Activated naive CD4-positive, alpha-beta T cell treated with anti-CD3 and anti-CD28 coated beads, Interleukin-2, amount 50 U/mL, for 72 hours (primary cell): ENCODE results near the gene GTF2B. TPM values are rescaled to one million over a fixed set of nuclear protein-coding genes. Genes with fewer than 3 reads are reported as not detected.
A peak's percentile ranks its signal among the peaks of the same experiment; 100 is the strongest.
"Not testable (repeated sequence)": the region's sequence is repeated elsewhere in the genome, so short reads cannot be mapped to it uniquely, and the experiment has no call there.

ENCODE experiments used
- ATAC-seq, 2 donors: fragments of 150-1000 bp; cut with Tn5 transposase; 2 replicates each; pipeline ENCODE4 v1.10.0; 2021; ENCODE audit warnings: mild to moderate bottlenecking in 2 of 2, moderate library complexity in 2 of 2
- DNase-seq, 2 donors: peaks; one replicate each; pipeline ENCODE4 v3.0.0; 2021 to 2022; ENCODE audit warnings: low spot score in 2 of 2
- H3K27ac Mint-ChIP-seq, 2 donors: one replicate each; pipeline ENCODE4 v1.8.0; 2022; ENCODE audit warnings: mild to moderate bottlenecking in 2 of 2, mixed read lengths in 2 of 2
- H3K36me3 Mint-ChIP-seq, 2 donors: one replicate each; pipeline ENCODE4 v1.8.0; 2022; ENCODE audit warnings: mixed read lengths in 2 of 2
- H3K9me3 Mint-ChIP-seq, 2 donors: one replicate each; pipeline ENCODE4 v1.8.0; 2022; ENCODE audit warnings: mixed read lengths in 2 of 2
- total RNA-seq, 2 donors: library from RNA; stranded (reverse); gene quantifications; one replicate each; pipeline ENCODE4 v1.2.3, GENCODE V29; 2022

Gene GTF2B
- total RNA-seq, 2 donors from 2014 or later, result 40.0 to 55.8 TPM

DNA sequence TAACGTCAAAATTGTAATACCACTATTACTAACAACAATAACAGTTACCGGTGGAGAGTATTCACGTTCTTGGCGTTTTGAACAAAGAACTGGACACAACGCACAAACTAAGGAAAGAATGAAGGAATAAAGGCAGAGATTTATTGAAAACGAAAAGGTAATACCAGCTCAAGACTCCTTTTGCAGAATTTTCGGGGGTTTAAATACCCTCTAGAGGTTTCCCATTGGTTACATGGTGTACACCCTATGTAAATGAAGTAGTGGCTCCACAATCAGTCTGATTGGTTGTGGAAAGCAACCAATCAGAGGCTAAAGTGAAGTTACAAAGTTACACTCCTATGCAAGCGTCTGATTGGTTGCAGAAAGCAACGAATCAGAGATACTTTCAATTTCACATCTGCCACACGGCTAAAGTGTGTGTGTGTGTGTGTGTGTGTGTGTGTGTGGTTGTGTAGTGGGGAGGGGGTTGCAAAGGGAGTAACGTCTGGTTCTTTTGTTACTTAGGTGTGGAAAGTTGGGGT lies 1.1 kb upstream of the GTF2B start:
- H3K36me3 Mint-ChIP-seq, result peaks cover 18 to 24% of the 10 kb centered on the region in 2 donors
- DNase-seq, result no peak
- peak in 1 of 2 donors; percentile 30 for ATAC-seq
- H3K27ac Mint-ChIP-seq, result peak overlapping the region in 1 of 2 donors; percentile 92
- H3K9me3 Mint-ChIP-seq, result peaks cover 0 to 7% of the 10 kb centered on the region in 2 donors

DNA sequence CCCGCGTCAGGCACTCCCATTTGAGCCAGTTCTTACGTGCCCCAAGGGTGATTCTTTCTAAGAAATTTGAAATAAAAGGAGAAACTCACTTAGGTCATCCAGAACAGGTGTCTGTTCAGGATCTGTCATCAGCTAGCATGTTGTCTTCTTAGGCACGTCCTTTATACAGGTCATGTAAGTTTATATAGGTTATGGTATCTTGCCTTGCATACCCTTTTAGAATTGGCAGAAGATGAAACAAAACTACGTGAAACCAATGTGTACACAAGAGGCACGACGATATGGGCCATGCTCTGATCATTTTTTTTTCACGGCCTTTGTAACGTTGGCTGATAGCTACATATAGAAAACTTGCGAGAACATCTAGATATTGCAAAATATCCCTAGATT lies 579 bp upstream of the GTF2B start:
- DNase-seq, result no peak
- ATAC-seq, result no peak
- H3K27ac Mint-ChIP-seq, result peak overlapping the region; percentile 92 to 98
- peaks cover 18 to 24% of the 10 kb centered on the region in 2 donors for H3K36me3 Mint-ChIP-seq
- peaks cover 0 to 7% of the 10 kb centered on the region in 2 donors for H3K9me3 Mint-ChIP-seq

DNA sequence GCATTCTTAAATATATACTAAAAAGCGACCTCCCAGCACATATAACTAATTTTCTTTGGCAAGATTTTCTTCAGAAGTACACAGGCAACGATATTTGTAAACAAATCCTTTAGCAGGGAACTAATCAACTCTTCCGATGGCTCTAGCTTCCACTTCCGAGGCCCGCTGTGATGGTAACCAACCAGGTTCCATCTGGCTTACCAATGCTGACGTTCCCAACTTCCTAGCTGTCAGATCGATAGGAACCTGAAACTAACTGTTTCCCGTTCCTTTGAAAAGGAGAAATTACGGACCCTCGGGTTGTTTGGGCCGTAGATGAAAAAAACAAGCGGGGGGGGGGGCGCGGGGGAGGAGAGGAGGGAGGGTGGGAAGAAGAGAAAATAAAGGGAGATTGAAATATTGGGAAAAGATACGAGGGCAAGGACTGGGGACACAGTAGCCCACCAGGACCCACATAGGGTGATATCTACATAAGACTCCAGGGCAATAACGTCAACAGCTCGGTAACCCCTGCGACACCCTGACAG lies 513 bp downstream of the GTF2B start:
- peak in 1 of 2 donors; percentile 35 for ATAC-seq
- Mint-ChIP-seq H3K27ac (peak overlapping the region; percentile 92 to 98), H3K36me3 (peaks cover 18 to 24% of the 10 kb centered on the region in 2 donors), H3K9me3 (peaks cover 0 to 7% of the 10 kb centered on the region in 2 donors)
- DNase-seq, result no peak

DNA sequence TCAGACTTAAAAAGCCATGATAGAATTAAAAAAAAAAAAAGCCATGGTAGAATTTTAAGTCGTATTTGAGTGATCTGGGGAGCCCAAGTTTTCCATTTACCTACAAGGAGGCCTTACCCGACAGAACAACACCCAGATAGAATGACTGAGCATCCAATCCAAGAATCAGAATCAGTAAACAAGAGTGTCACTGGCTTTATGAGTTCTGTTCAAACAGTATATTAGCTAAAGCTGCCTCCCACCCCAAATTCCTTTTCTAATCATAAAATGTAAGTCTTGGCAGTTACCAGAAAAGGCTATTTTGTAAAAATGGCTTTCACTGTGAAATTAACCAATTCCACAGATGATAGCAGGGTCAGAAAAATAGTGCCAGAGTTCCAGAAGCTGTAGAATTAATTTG lies 1.2 kb downstream of the GTF2B start:
- DNase-seq, result no peak
- peaks cover 0 to 7% of the 10 kb centered on the region in 2 donors for H3K9me3 Mint-ChIP-seq
- H3K36me3 Mint-ChIP-seq, result peaks cover 18 to 24% of the 10 kb centered on the region in 2 donors
- ATAC-seq, result no peak
- peak overlapping the region; percentile 92 to 98 for H3K27ac Mint-ChIP-seq

DNA sequence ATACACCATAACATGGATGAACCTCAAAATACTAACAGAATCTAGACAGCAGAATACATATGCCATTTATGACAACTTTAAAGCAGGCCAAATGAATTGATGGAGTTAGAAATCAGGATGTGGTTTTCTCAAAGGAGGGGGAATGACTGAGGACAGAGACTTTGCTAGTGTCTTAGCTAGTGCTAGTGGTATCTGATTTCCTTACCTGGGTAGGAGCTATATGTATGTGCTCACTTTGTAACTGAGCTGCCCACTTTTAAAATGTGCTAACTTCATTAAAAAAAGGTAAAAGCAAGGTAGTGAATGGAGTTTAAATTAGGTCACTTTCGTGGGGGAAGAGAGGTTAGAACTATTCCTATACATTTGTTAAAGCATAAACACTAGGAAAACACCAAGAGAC lies 2.6 kb downstream of the GTF2B start:
- H3K27ac Mint-ChIP-seq, result peak overlapping the region; percentile 13 to 73
- H3K9me3 Mint-ChIP-seq, result peaks cover 0 to 7% of the 10 kb centered on the region in 2 donors
- peaks cover 18 to 30% of the 10 kb centered on the region in 2 donors for H3K36me3 Mint-ChIP-seq
- no peak for DNase-seq
- ATAC-seq, result peak; percentile 17 to 32

DNA sequence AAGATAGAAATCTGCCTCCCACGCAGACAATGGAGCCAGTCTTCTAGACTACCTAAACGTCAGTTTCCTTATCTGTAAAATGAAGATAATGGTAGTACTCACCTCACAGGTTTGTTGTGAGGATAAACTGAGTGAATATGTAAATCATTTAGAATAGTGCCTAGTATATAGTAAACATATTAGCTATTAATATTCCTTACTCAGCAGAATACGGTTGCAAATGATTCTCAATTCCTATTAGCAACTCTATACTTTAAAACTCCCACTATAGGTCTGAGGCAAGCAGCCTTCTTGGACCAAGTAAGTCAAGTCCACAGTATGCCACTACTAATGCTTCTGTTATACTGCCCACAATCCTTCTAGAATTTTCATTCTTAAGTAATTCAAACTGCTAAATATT lies 5.4 kb downstream of the GTF2B start:
- no peaks in the 10 kb centered on the region for H3K9me3 Mint-ChIP-seq
- H3K36me3 Mint-ChIP-seq, result peaks cover 7 to 18% of the 10 kb centered on the region in 2 donors
- no peak overlapping the region for H3K27ac Mint-ChIP-seq
- no peak for ATAC-seq
- no peak for DNase-seq

DNA sequence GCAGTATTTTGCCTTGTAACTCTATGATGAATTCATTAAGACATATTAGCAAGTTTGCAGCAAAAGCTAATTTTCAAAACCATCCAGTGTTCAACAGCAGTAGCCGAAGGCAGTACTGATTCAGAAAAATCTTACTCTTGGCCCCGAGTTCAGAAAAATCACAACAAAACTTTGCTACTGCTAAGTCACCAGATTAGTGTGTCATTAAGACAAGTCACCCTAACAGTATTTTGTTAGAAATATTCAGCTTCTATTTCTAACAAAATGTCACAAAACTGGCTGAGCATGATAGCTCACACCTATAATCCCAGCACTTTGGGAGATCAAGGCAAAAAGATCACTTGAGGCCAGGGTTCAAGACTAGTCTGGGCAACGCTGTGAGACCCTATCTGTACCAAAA lies 8.2 kb downstream of the GTF2B start:
- Mint-ChIP-seq H3K36me3 (peaks cover 0 to 6% of the 10 kb centered on the region in 2 donors), H3K9me3 (no peaks in the 10 kb centered on the region), H3K27ac (no peak overlapping the region)
- DNase-seq (no peak), ATAC-seq (no peak)

DNA sequence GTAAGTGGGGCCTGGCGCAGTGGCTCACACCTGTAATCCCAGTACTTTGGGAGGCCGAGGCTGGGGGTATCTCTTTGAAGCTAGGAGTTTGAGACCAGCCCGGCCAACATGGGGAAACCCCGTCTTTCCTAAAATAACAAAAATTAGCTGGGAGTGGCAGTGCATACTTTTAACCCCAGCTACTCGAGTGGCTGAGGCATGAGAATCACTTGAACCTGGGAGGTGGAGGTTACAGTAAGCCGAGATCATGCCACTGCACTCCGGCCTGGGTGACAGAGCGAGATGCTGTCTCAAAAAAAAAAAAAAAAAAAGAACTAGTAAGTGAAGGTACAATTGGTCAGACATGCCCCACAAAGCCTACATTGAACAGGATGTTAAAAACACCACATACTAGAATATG lies 10.7 kb downstream of the GTF2B start:
- DNase-seq, ATAC-seq, H3K27ac Mint-ChIP-seq, H3K9me3 Mint-ChIP-seq, H3K36me3 Mint-ChIP-seq: not testable (repeated sequence)

DNA sequence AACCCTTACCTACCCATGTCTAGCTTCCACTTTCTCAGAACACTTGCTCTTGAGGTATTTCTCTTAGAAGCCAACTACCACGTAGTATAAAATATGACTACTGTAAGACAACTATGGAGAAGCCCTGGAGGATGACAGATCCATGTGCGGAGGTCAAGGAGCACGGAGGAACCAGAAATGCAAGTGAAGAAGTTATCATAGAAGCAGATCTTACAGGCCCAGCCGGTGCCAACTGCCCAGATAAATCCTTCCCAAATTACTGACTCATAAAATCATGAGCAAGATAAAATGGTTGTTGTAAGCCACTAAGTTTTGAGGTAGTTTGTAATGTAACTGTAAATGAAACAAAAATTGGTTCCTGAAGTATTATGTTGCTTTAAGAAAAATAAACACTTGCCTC lies 12.6 kb downstream of the GTF2B start:
- peak overlapping the region in 1 of 2 donors; percentile 46 for H3K27ac Mint-ChIP-seq
- DNase-seq (no peak), ATAC-seq (no peak)
- no peaks in the 10 kb centered on the region for H3K36me3 Mint-ChIP-seq
- no peaks in the 10 kb centered on the region for H3K9me3 Mint-ChIP-seq

DNA sequence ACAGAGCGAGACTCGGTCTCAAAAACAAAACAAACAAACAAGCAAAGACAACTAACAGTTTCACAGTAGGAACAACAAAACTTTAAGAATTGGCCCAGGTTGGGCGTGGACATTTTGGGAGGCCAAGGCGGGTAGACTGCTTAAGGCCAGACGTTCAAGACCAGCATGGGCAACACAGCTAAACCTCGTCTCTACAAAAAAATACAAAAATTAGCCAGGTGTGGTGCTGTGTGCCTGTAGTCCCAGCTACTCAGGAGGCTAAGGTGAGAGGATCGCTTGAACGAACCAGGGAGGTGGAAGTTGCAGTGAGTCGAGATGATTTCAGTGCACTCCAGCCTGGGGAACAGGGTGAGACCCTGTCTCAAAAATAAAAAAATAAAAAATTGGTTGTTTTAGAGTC lies 13.5 kb downstream of the GTF2B start:
- ATAC-seq, result no peak
- H3K27ac Mint-ChIP-seq, result peak overlapping the region in 1 of 2 donors; percentile 75
- H3K36me3 Mint-ChIP-seq, result no peaks in the 10 kb centered on the region

DNA sequence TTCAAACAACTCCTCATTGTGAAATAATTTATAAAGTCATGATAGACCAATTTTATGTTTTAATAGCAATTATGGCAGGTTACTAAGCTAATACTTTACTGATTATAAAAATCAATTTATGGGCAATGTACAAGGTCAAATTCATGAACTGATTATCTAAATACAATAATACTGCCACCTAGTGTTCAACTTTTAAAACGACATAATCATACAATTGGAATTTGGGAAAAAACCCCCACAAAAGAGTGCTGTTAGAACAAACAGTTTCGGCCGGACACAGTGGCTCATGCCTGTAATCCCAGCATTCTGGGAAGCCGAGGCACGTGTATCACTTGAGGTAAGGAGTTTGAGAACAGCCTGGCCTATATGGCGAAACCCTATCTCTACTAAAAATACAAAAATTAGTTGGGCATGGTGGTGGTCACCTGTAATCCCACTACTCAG lies 14.0 kb downstream of the GTF2B start:
- Mint-ChIP-seq H3K9me3 (no peaks in the 10 kb centered on the region), H3K27ac (peak overlapping the region in 1 of 2 donors; percentile 75), H3K36me3 (no peaks in the 10 kb centered on the region)
- DNase-seq, result no peak
- no peak for ATAC-seq

More for the DNA sequence above, 13.5 kb downstream of the GTF2B start:
- DNase-seq, result no peak
- no peaks in the 10 kb centered on the region for H3K9me3 Mint-ChIP-seq

DNA sequence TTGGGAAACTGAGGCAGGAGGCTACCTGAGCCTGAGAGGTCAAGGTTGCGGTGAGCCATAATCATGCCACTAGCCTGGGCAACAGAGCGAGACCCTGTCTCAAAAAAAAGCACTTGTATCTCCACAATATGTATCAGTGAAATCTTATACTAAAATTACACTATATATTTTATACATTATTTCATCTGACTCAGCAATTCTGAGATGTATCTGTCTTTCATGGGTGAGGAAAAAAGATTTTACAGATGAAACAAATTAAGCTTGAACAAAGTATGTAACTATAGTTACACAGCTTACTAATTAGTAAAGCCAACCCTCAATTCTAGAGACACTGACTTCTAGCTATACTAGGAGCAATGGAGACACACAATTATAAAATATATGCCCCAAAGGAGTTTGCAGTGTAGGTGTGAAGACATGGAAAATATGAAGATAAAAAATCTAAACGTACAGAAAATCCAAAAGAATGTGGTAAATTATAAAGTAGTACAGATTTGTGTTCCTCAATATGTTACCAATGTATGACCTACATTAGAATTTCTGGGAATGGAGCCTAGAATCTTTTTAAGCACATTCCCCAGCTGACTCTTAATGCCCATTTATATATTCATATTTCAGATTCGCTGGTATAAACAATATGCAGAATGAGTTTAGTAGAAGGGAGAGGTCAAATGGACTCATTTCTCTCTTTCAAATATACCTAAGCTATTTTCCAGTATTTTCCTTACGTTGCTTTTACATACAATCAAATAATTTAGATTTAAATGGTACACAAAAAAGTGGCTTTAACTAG lies 14.6 kb downstream of the GTF2B start:
- Mint-ChIP-seq H3K27ac (no peak overlapping the region), H3K36me3 (no peaks in the 10 kb centered on the region), H3K9me3 (no peaks in the 10 kb centered on the region)
- no peak for DNase-seq
- no peak for ATAC-seq

DNA sequence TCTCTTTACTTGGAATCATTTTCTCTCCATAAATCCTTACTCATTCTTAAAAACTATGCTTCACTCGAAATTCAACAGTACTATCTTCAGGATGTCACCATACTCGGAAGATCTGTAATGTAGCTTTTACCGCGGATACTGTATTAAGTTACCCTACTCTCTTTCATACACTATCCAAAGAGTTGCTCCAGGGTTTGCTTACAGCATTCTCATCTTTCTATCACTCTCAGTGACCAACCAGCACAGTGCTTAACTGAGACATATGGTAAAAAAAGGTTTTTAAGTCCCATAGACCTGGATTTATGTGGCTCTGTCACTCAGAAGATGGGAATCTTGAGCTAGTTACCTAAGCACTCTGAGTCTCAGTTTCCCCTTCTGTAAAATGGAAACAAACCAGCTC lies 15.8 kb downstream of the GTF2B start:
- Mint-ChIP-seq H3K9me3 (no peaks in the 10 kb centered on the region), H3K36me3 (peaks cover 0 to 6% of the 10 kb centered on the region in 2 donors), H3K27ac (no peak overlapping the region)
- ATAC-seq (no peak), DNase-seq (no peak)

DNA sequence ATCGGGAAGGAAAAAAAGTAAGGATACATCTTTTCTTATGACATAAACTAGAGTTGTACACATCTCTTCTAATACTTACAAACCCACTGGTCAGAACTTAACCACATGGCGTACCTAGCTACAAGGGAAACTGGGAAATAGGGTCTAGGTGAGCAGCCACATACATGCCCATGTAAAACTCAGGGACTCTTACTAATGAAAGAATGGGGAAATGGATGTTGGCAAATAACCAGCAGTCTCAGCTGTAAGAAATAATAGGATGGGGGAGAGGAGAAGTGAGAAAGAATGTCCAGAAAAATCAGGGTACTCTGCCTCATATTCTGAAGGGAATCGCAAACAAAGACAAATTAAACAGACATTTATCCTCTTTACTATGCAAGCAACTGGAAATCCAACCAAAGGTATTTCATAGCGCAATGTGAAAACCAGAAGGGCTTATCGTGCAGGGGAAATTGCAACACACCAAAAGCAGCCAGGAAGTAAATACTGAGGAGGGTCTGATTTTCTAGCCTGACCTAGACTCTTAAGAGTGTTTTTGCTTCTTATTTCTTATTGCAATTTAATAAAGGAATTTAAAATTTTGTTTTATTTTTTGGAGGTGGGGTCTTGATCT lies 17.5 kb downstream of the GTF2B start:
- Mint-ChIP-seq H3K9me3 (no peaks in the 10 kb centered on the region), H3K27ac (no peak overlapping the region), H3K36me3 (peaks cover 0 to 6% of the 10 kb centered on the region in 2 donors)
- DNase-seq (no peak), ATAC-seq (no peak)

DNA sequence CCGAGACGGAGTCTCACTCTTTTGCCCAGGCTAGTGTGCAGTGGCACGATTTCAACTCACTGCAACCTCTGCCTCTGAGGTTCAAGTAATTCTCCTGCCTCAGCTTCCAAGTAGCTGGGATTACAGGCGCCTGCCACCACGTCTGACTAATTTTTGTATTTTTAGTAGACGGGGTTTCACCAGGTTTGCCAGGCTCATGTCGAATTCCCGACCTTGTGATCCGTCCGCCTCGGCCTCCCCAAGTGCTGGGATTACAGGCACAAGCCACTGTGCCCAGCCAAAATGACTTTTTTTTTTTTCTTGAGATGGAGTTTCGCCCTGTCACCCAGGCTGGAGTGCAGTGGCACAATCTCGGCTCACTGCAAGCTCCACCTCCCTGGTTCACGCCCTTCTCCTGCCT lies 21.7 kb downstream of the GTF2B start:
- not testable (repeated sequence) for H3K27ac Mint-ChIP-seq, H3K36me3 Mint-ChIP-seq, H3K9me3 Mint-ChIP-seq, DNase-seq, ATAC-seq

DNA sequence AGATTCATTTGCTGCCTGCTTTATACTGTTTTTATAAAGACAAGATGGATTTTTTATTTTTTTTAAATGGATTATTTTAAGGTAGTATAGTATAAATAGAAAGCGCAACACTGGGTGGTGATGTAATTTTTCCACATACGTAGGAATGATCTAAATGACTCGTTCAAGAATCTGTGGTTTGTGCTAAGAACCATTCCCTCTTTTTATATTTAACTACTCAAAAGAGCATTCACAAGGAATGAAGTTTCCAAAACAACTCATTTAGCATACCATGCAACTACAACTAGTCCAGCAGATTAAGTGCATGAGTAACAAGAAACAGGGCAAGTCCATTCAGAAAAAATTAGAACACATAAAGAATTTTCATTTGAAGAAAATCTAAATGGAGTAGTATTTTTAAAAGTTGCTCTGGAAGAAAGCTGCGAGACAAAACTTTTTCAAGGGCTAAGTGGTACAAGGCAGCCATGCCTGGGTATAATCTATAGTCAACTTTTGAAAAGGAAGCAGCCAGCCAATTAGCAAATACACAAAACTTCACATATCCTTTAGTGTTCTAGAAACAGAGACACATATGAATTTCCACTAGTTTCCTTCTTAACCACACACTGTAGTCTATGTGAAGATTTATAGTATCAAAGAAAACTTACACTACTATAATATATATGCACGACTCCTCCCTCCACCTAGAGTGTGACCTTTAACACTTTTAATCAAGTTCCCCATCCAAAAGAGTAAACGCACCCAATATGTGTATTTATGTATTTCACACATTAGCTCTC lies 23.4 kb downstream of the GTF2B start:
- peak overlapping the region; percentile 87 to 90 for H3K27ac Mint-ChIP-seq
- DNase-seq (no peak), ATAC-seq (peak; percentile 74 to 91)
- H3K36me3 Mint-ChIP-seq, result peaks cover 0 to 14% of the 10 kb centered on the region in 2 donors
- no peaks in the 10 kb centered on the region for H3K9me3 Mint-ChIP-seq
